ENCODE data around the gene FAP.

DNA sequence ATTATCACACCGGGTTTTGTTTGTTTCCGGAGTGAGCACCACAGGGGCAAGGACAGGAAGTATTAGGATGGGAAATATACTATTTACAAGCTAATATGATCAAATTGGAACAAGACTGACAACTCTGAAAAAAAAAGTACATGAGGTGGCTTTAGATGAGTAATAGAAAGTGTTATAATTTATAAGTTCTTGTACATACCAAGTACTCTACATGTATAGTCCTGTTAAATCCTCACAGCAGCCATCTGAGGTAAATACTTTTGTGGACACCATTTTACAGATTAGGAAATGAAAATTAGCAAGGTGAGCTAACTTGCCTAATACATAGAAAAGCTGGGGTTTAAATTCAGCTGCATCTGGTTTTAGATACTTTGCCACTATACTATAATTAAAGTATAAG is 11.2 kb downstream of the FAP start:
- TF ChIP-seq NFYB (CRISPR knock-in tag; conservative IDR thresholded peaks at IDR 0.05; ENCODE audit: low read depth) (no peak), MYBL2 (CRISPR knock-in tag; IDR thresholded peaks at IDR 0.05) (no peak), JUN (CRISPR knock-in tag; IDR thresholded peaks at IDR 0.05) (no peak), TCF7 (CRISPR knock-in tag; IDR thresholded peaks at IDR 0.05; ENCODE audit: low read depth) (no peak), RELA (CRISPR knock-in tag; IDR thresholded peaks at IDR 0.05; ENCODE audit: borderline replicate concordance) (no peak), GTF2I (CRISPR knock-in tag; conservative IDR thresholded peaks at IDR 0.05) (no peak), SP1 (CRISPR knock-in tag; conservative IDR thresholded peaks at IDR 0.05) (no peak)
- TF ChIP-seq, protein P1, sequence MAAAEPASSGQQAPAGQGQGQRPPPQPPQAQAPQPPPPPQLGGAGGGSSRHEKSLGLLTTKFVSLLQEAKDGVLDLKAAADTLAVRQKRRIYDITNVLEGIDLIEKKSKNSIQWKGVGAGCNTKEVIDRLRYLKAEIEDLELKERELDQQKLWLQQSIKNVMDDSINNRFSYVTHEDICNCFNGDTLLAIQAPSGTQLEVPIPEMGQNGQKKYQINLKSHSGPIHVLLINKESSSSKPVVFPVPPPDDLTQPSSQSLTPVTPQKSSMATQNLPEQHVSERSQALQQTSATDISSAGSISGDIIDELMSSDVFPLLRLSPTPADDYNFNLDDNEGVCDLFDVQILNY (CRISPR knock-in tag; IDR thresholded peaks at IDR 0.05), result no peak
- TF ChIP-seq, protein P2, sequence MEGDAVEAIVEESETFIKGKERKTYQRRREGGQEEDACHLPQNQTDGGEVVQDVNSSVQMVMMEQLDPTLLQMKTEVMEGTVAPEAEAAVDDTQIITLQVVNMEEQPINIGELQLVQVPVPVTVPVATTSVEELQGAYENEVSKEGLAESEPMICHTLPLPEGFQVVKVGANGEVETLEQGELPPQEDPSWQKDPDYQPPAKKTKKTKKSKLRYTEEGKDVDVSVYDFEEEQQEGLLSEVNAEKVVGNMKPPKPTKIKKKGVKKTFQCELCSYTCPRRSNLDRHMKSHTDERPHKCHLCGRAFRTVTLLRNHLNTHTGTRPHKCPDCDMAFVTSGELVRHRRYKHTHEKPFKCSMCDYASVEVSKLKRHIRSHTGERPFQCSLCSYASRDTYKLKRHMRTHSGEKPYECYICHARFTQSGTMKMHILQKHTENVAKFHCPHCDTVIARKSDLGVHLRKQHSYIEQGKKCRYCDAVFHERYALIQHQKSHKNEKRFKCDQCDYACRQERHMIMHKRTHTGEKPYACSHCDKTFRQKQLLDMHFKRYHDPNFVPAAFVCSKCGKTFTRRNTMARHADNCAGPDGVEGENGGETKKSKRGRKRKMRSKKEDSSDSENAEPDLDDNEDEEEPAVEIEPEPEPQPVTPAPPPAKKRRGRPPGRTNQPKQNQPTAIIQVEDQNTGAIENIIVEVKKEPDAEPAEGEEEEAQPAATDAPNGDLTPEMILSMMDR (IDR thresholded peaks at IDR 0.05), result no peak
- TF ChIP-seq, protein P3, sequence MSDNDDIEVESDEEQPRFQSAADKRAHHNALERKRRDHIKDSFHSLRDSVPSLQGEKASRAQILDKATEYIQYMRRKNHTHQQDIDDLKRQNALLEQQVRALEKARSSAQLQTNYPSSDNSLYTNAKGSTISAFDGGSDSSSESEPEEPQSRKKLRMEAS (CRISPR knock-in tag; IDR thresholded peaks at IDR 0.05), result no peak
- TF ChIP-seq, protein P4, sequence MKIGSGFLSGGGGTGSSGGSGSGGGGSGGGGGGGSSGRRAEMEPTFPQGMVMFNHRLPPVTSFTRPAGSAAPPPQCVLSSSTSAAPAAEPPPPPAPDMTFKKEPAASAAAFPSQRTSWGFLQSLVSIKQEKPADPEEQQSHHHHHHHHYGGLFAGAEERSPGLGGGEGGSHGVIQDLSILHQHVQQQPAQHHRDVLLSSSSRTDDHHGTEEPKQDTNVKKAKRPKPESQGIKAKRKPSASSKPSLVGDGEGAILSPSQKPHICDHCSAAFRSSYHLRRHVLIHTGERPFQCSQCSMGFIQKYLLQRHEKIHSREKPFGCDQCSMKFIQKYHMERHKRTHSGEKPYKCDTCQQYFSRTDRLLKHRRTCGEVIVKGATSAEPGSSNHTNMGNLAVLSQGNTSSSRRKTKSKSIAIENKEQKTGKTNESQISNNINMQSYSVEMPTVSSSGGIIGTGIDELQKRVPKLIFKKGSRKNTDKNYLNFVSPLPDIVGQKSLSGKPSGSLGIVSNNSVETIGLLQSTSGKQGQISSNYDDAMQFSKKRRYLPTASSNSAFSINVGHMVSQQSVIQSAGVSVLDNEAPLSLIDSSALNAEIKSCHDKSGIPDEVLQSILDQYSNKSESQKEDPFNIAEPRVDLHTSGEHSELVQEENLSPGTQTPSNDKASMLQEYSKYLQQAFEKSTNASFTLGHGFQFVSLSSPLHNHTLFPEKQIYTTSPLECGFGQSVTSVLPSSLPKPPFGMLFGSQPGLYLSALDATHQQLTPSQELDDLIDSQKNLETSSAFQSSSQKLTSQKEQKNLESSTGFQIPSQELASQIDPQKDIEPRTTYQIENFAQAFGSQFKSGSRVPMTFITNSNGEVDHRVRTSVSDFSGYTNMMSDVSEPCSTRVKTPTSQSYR (CRISPR knock-in tag; IDR thresholded peaks at IDR 0.05), result no peak
- TF ChIP-seq, protein P5, sequence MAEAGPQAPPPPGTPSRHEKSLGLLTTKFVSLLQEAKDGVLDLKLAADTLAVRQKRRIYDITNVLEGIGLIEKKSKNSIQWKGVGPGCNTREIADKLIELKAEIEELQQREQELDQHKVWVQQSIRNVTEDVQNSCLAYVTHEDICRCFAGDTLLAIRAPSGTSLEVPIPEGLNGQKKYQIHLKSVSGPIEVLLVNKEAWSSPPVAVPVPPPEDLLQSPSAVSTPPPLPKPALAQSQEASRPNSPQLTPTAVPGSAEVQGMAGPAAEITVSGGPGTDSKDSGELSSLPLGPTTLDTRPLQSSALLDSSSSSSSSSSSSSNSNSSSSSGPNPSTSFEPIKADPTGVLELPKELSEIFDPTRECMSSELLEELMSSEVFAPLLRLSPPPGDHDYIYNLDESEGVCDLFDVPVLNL (CRISPR knock-in tag; IDR thresholded peaks at IDR 0.05; ENCODE audit: borderline replicate concordance, low read depth), result no peak
- TF ChIP-seq, protein P6, sequence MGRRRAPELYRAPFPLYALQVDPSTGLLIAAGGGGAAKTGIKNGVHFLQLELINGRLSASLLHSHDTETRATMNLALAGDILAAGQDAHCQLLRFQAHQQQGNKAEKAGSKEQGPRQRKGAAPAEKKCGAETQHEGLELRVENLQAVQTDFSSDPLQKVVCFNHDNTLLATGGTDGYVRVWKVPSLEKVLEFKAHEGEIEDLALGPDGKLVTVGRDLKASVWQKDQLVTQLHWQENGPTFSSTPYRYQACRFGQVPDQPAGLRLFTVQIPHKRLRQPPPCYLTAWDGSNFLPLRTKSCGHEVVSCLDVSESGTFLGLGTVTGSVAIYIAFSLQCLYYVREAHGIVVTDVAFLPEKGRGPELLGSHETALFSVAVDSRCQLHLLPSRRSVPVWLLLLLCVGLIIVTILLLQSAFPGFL (CRISPR knock-in tag; IDR thresholded peaks at IDR 0.05; ENCODE audit: borderline replicate concordance), result no peak
- TF ChIP-seq, protein P7, sequence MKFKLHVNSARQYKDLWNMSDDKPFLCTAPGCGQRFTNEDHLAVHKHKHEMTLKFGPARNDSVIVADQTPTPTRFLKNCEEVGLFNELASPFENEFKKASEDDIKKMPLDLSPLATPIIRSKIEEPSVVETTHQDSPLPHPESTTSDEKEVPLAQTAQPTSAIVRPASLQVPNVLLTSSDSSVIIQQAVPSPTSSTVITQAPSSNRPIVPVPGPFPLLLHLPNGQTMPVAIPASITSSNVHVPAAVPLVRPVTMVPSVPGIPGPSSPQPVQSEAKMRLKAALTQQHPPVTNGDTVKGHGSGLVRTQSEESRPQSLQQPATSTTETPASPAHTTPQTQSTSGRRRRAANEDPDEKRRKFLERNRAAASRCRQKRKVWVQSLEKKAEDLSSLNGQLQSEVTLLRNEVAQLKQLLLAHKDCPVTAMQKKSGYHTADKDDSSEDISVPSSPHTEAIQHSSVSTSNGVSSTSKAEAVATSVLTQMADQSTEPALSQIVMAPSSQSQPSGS (CRISPR knock-in tag; IDR thresholded peaks at IDR 0.05; ENCODE audit: borderline replicate concordance, low read depth), result no peak

Data from WTC11 (cell line).